ENCODE results near the gene PIEZO2.

The PIEZO2 gene

DNA sequence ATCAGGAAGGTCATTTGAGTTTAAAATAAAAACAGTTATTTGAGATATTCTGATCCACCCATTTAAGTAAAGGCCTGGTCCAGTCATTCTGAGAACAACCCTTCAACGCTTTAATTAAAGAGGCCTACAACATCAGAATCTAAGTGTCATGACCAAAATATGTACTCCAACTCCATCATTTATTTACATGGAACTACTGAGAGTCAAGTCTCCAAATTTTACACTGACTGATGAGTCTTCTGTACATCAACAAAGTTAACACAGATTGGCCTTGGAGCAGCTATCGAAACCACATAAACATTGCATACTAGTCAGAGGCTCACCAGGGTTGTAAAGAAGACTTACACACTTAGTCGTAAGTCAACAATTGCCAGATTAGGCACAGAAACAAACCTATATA, 37.1 kb downstream of the PIEZO2 start:
- DNase-seq, result no peak

GRCh38 chr18:11110509-11110908, 38.9 kb downstream of the PIEZO2 start:
- no peak for DNase-seq

DNA sequence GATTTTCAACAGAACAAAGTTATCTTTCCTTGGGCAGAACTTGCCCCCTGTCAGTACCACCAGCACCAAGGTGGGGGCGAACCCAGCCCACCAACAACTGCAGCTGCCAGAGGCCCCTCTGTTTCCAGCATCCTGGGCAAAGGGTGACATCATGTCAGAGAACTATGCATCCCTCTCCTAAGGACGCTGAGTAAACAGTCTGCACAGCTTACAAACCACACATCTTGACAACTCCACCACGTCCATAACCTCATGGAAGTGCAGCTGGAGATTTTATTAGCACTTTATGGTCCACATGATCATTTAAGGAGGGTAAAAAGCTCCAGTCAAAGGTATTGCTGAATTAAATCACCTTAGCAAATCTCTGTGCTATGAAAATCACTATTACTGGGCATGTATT, 40.4 kb downstream of the PIEZO2 start:
- no peak for DNase-seq

DNA sequence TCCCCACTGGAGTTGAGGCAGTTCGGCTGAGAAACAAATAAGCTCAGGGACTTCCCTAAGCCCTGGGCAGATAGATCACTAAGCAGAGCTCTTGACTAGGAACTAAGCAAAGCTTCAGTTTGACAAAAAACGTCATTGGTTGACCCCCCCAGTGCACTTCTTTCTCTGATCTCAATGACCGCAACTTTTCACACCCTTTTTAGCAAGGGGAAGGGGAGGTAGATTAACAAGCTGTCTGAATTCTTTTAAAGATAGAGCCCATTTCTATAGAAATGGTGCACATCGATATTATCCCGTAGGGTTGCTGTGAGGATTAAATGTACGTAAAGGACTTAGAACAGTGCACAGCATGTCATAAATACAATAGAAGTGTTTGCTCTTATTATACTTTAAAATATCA, 42.5 kb downstream of the PIEZO2 start:
- DNase-seq, result no peak

DNA sequence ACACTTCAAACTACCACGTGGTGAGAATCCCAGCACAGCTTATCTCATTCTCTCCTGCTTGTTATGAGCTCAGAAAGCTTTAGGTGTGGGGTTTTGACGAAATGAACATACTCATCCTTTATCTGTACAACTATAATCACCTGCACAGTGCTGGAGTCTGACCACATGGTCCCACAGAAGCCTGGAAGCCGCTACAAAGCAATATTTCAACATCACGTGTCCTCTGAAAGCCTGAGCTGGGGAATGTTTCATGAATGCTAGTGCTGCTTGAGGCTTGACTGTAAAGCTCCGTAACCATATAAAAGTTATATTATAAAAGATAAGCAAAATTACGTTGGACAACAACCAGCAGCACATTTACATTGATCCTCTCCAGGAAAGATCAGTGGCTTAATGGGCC, 43.9 kb downstream of the PIEZO2 start:
- no peak for DNase-seq

DNA sequence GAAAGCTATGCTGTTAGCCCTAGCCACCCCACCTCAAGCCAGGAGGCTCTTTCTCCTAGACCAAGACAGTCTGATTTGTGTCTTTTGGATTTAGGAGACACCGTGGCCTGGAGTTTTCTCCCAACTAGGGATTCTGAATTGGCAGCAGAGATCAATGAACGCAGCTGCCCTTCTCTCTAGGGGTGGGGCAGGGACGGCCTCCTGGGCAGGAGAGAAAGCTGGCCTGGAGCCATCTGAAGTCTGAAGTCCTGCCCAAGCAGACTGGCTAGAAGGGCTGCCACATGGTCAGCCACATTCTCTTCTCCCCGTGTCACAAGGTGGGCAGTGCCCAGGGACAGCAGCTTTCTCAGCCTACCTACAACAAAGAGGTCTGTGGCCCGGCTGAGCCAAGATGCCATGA, 45.1 kb downstream of the PIEZO2 start:
- DNase-seq, result no peak

GRCh38 chr18:11096839-11097750, 52.3 kb downstream of the PIEZO2 start:
- no peak for DNase-seq

DNA sequence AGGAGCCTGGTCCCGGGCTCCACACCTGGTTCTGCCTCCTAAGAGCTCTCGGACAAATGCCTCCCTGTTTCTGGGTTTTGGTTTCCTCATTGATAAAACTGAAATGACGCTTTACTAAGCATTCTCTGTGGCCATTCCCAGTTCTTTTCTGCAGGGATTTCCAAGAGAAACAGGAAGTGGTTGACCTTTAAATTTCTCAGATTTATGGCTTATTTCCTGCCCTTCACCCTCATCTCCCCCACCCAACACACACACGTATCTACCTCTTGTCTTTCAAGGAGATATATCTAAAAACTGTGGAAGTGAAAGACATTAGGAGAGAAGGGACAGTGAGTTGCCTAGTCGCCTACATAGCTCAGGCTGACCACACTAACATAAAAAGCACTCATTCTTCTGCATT, 53.0 kb downstream of the PIEZO2 start:
- DNase-seq, result no peak

GRCh38 chr18:11095674-11096293, 53.6 kb downstream of the PIEZO2 start:
- DNase-seq, result no peak

DNA sequence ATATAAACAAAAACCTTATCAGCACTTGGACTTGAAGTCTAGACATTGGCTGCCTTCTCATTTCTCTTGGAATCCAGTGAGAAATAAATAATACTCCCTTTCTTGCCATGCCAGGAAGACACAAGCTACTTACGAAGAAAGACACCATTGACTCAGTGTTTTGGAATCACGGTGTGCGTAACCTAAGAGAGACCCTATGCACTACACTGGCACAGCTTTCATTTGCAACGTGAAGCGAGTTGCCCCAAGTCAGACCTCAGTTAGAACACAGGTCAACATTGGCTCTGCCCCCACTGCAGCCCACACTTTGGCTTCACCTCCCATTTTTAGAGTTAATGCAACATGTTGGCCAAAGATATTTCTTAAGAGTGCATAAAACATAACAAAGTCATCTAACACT, 54.2 kb downstream of the PIEZO2 start:
- DNase-seq, result no peak

DNA sequence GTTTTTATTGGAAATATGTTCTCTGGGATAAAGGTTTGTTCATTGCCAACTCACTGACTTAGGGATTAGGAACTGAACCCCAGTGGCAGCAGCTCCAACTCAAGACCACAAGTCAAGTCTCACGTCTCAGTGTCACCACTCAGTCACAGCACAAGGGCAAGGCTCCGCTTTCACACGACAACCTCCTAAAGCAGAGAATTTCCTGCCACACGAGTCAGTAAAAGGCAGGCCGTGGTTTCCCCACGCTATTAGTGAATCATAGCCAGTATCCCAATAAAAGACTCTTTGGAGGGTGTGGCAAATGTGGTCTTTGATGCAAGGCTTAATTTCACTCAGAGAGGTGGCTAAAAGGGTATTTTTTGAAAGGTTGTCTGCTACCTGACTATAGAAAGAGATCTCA, 57.6 kb downstream of the PIEZO2 start:
- no peak for DNase-seq

DNA sequence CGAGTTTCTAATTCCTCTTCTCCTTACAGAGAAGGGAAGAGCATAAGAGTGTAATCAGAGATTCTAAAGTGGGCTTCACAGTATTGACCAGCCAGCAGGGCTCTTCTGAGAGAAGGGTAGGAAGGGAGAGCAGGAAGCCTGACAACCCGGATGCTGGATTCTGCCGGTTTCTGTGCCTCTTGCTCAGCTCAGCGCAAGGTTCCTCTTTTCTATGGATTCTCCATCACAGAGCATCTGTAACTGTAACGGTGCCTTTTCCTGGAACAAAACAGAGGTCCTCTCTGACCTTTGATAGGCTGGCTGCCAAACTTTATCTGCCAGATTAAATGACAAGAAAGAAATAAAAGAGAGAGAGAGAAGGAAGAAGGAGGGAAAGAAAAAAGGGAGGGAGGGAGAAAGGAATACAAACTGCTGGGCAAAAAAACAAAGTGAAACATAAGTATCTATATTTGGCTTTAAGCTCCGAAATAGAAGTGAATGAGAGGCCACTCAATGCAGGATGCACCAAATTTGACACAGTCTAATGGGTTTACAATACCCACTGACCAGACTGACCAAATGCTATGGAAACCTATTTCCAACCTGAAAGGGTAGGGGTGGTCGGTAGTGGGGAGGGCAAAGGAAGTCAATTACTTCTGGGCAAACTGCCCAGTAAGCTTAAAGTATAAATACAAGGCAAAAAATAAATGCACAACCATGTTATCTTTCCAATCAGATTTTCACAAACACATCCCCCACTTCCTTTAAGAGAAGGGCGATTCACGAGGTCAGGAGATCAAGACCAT, 59.2 kb downstream of the PIEZO2 start:
- no peak for DNase-seq

DNA sequence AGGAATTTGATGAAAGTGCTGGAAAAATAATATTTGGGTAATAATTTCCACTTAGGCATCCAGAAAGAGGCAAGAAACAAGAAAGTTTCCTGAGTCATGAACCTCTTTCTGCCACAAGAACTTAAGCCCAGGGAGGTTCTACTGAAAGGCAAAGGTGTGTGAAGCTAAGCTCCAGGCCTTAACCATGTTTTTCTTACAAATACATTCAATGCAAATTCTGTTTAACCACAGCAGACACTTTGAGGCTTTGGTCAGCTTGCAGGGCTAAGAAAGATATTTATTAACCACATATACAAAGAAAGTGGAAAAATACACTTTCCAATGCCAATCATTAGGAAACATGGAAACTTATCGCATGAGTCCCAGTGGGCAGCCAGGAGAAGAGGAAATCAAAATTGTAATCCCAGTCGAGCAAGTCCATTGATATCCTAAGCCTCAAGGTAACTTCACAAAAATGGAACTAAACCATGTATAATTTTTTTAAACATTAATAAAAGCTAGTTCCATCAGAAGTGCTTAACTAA, 68.3 kb downstream of the PIEZO2 start:
- DNase-seq, result no peak

DNA sequence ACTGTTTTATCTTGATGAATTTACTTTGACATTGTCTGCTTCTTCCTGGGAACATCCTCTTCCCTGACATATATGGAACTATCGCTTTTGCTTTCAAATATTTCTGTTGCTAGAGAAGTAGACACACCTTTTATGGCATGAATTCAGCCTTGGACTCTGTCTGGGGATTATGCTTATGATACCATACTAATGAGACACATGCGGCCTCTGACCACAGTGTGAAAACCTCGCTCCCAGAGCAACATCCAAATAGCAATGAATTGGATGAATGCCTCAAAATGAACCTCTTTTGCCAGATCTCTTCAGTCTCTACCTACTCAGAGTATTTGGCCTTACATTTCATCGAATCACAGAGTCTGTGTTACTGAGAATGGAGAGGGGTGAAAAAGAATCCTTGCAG, 70.9 kb downstream of the PIEZO2 start:
- no peak for DNase-seq

GRCh38 chr18:11077548-11078187, 71.7 kb downstream of the PIEZO2 start:
- DNase-seq, result no peak

- DNase-seq, result no peak
These were observed 74.5 kb downstream of the PIEZO2 start for GRCh38 chr18:11074889-11075288.

DNA sequence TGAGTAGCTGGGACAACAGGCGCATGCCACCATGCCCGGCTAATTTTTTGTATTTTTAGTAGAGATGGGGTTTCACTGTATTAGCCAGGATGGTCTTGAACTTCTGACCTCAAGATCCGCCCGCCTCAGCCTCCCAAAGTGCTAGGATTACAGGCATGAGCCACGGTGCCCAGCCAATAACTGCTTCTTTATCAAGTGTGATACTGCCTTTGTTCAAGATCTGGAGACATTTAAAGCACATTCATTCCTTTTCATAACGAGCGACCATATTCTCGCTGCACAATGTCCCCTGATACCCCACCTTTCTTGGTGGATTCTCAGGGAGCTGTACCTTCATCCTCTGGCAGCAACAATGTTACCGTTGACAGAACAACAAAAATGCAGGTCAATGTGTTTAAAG, 75.4 kb downstream of the PIEZO2 start:
- no peak for DNase-seq

DNA sequence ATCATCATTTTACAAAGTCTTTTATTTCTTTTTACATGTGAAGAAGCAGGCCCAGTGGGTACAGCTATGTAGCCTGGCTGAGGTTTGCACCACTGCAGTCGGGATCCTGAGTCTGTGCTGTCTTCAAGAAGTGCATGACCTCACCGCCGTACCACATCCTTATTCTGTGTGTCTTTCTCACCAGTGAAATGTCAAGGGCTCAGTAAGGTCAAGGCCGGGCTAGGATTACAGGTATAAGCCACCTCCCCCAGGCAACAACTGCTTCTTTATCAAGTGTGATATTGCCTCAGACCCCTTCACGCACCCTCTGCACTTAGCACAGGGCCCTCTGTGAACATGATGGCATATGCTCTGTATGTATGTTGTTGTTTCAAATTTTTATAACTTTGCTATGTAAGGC, 76.7 kb downstream of the PIEZO2 start:
- DNase-seq, result no peak

GRCh38 chr18:11071300-11071699, 78.1 kb downstream of the PIEZO2 start:
- DNase-seq, result no peak

GRCh38 chr18:11070593-11070992, 78.8 kb downstream of the PIEZO2 start:
- DNase-seq, result no peak

DNA sequence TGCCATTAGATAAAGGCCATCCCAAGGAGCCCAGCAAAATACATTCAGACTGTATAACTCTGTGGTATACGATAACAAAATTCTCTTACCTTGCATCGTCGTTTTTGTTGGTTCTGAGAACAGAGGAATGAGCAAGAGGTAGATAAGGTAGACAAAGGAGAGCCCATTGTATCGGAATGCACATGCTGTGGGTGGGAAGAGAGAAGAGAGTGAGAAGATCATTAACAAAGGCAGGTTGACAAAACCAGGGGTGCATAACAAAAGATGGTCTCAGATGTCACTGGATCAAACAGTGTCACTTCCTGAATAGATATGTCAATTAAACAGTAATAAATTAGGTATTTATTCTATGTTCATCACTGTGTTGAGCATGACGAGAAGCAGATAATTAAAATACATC, 83.3 kb downstream of the PIEZO2 start:
- DNase-seq, result no peak

DNA sequence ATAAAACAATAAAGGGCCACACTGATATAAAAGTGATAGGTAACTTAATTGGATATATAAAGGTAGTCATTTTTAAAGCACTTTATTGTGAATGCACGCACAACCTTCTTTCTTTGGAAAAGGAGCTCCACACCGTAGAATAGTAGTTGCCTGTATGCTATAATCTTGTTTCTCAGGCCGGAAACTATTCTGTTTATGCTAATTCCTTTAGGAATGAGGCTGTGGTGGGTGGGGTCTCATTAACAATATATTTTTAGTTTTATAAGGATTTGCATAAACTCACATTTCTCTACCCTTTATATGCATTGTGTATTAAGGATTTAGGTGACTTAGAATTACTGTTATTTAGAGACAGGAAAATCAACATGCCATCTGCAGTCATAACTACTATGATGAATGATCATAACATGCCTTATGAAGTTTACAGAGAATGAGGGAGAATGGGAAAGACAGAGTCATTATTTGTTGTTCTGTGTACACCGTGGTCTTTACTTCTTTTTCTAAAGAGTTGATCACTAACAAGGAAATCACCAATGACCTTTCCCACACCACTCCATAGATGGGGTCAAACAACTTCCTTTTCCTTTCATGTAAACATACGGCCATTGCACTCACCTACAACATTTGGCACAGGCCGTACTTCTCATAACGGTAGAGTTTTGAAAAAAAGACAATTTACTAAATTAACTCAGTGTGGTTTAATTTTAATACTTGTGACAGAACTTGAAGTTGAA, 84.5 kb downstream of the PIEZO2 start:
- DNase-seq, result no peak

Measured in CD4-positive, alpha-beta T cell treated with Interleukin-17A for 1 hour (primary cell).